ENCODE data around the gene NCAM1. TPM values are rescaled to one million over a fixed set of nuclear protein-coding genes. Genes with fewer than 3 reads are reported as not detected.

The NCAM1 gene
- total RNA-seq, 1 experiment from 2014 or later, result 0.33 TPM

DNA sequence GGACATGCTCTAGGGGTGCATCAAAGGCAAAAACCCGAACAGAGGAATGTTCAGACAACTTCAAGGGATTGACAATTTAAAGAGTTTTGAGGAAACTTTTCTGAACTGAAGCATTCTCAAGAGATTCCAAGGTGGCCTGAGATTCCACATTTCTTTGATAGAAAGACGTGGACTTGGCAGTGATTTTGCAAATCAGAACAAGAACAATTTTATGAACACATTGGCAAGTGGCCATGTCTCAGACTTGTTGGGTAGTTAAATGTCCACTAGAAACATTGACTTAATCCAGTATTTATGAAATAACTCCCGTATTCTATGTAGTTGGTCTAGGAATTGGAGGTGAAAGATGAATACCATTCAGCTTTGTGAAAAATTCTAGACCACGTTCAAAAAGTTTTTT, 13.8 kb downstream of the NCAM1 start:
- no peak overlapping the region for H3K4me3 ChIP-seq
- H3K9me3 ChIP-seq (ENCODE audit: insufficient read depth, low read depth), result no peaks in the 10 kb centered on the region
- DNase-seq, result no peak
- ChIA-PET POLR2A (ENCODE audit: unreplicated experiment) (no interaction called here), CTCF (no interaction called here)
- H3K4me1 ChIP-seq (replicated peaks; ENCODE audit: insufficient read depth), result no peaks in the 10 kb centered on the region
- TF ChIP-seq EZH2 (IDR thresholded peaks at IDR 0.05; ENCODE audit: low read depth), result no peak
- TF ChIP-seq, protein P1, sequence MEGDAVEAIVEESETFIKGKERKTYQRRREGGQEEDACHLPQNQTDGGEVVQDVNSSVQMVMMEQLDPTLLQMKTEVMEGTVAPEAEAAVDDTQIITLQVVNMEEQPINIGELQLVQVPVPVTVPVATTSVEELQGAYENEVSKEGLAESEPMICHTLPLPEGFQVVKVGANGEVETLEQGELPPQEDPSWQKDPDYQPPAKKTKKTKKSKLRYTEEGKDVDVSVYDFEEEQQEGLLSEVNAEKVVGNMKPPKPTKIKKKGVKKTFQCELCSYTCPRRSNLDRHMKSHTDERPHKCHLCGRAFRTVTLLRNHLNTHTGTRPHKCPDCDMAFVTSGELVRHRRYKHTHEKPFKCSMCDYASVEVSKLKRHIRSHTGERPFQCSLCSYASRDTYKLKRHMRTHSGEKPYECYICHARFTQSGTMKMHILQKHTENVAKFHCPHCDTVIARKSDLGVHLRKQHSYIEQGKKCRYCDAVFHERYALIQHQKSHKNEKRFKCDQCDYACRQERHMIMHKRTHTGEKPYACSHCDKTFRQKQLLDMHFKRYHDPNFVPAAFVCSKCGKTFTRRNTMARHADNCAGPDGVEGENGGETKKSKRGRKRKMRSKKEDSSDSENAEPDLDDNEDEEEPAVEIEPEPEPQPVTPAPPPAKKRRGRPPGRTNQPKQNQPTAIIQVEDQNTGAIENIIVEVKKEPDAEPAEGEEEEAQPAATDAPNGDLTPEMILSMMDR (conservative IDR thresholded peaks at IDR 0.05), result no peak
- H2AFZ ChIP-seq, result no peak overlapping the region
- H3K79me2 ChIP-seq (ENCODE audit: low read depth), result no peaks in the 10 kb centered on the region
- intact Hi-C loops (cut with micrococcal nuclease; ENCODE audit: unreplicated experiment), result no loop called here
- no peaks in the 10 kb centered on the region for H4K20me1 ChIP-seq (ENCODE audit: insufficient read depth)
- BruUV-seq (replicated peaks), result no TSS peak
- H3K27ac ChIP-seq, result no peak overlapping the region
- no peaks in the 10 kb centered on the region for H3K9me2 ChIP-seq (ENCODE audit: insufficient read depth)
- H3F3A ChIP-seq (ENCODE audit: insufficient read depth, low read depth), result no peaks in the 10 kb centered on the region
- no peaks in the 10 kb centered on the region for H3K36me3 ChIP-seq (ENCODE audit: low read depth)
- no peaks in the 10 kb centered on the region for H3K27me3 ChIP-seq (ENCODE audit: insufficient read depth, low read depth)
- no peak overlapping the region for H3K4me2 ChIP-seq

DNA sequence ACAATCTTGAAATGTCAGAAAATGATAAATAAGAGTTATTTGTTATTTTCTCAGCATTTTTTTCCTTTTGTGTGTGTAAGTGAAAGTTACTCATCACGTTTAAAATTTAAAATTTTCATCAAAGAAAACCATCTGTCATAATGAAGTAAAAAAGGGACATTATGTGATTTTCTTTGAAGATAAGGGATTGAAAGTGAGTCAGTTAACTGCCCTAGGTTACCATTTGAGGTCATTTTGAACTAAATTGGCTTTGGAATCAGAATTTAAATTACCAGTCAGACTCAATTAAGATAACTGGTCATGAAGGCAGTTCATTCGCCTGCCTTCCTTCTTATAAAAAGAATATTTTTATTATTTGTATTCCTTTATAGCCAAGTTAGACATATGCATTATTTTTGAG, 14.3 kb downstream of the NCAM1 start:
- H3K27me3 ChIP-seq (ENCODE audit: insufficient read depth, low read depth), result no peaks in the 10 kb centered on the region
- H3K4me3 ChIP-seq, result no peak overlapping the region
- H3K9me2 ChIP-seq (ENCODE audit: insufficient read depth), result no peaks in the 10 kb centered on the region
- intact Hi-C loops (cut with micrococcal nuclease; ENCODE audit: unreplicated experiment), result no loop called here
- ChIA-PET POLR2A (ENCODE audit: unreplicated experiment) (no interaction called here), CTCF (no interaction called here)
- H3K4me1 ChIP-seq (replicated peaks; ENCODE audit: insufficient read depth), result no peaks in the 10 kb centered on the region
- no TSS peak for BruUV-seq (replicated peaks)
- TF ChIP-seq, protein P1 (conservative IDR thresholded peaks at IDR 0.05), result no peak
- TF ChIP-seq EZH2 (IDR thresholded peaks at IDR 0.05; ENCODE audit: low read depth), result no peak
- H3K27ac ChIP-seq, result no peak overlapping the region
- H3K36me3 ChIP-seq (ENCODE audit: low read depth), result no peaks in the 10 kb centered on the region
- no peak overlapping the region for H2AFZ ChIP-seq
- H3K79me2 ChIP-seq (ENCODE audit: low read depth), result no peaks in the 10 kb centered on the region
- DNase-seq, result no peak
- H3K9me3 ChIP-seq (ENCODE audit: insufficient read depth, low read depth), result no peaks in the 10 kb centered on the region
- no peak overlapping the region for H3K4me2 ChIP-seq
- no peaks in the 10 kb centered on the region for H3F3A ChIP-seq (ENCODE audit: insufficient read depth, low read depth)
- H4K20me1 ChIP-seq (ENCODE audit: insufficient read depth), result no peaks in the 10 kb centered on the region

DNA sequence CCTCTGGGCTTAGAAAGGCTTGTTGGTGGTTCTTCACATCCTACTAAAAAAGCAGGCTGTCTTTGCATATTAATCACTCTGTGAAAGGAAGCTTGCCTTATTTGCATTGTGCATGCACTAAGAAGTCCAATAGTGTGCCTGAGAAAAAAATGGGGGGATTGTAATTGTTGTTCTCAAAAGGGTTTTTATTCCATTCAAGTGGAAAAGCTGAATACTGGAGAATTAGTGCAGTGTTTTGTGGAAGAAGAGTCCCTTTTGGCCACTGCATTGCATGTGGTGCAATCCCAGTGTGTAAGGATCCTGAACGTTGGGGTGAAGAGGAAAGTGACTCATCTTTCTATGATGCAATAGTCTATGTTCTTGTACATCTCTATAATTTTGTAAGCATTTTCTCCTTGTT, 16.5 kb downstream of the NCAM1 start:
- no peak overlapping the region for H3K4me3 ChIP-seq
- H3K36me3 ChIP-seq (ENCODE audit: low read depth), result no peaks in the 10 kb centered on the region
- CTCF ChIA-PET, result no interaction called here
- H4K20me1 ChIP-seq (ENCODE audit: insufficient read depth), result no peaks in the 10 kb centered on the region
- no peak for DNase-seq
- H3K4me1 ChIP-seq (replicated peaks; ENCODE audit: insufficient read depth), result no peaks in the 10 kb centered on the region
- H3K79me2 ChIP-seq (ENCODE audit: low read depth), result no peaks in the 10 kb centered on the region
- intact Hi-C loops (cut with micrococcal nuclease; ENCODE audit: unreplicated experiment), result no loop called here
- no peaks in the 10 kb centered on the region for H3K9me3 ChIP-seq (ENCODE audit: insufficient read depth, low read depth)
- no TSS peak for BruUV-seq (replicated peaks)
- H3K9me2 ChIP-seq (ENCODE audit: insufficient read depth), result no peaks in the 10 kb centered on the region
- no peak overlapping the region for H2AFZ ChIP-seq
- no peak overlapping the region for H3K4me2 ChIP-seq
- H3F3A ChIP-seq (ENCODE audit: insufficient read depth, low read depth), result no peaks in the 10 kb centered on the region
- H3K27ac ChIP-seq, result no peak overlapping the region
- no peaks in the 10 kb centered on the region for H3K27me3 ChIP-seq (ENCODE audit: insufficient read depth, low read depth)
- TF ChIP-seq EZH2 (IDR thresholded peaks at IDR 0.05; ENCODE audit: low read depth), result no peak
- TF ChIP-seq, protein P1 (conservative IDR thresholded peaks at IDR 0.05), result no peak
- POLR2A ChIA-PET (ENCODE audit: unreplicated experiment), result no interaction called here
